H1 (cell line): Measurements from ENCODE around the gene SPTBN1. TPM values are rescaled to one million over a fixed set of nuclear protein-coding genes. Genes with fewer than 3 reads are reported as not detected.

Experiments
- CTCF ChIA-PET: fragments of 300-600 bp; sonication (Branson Sonifier 250); formaldehyde crosslinking; loops from one replicate; lab custom pipeline; 2021; ENCODE audit not compliant: partially characterized antibody; lab: Charles Lee
- POLR2A ChIA-PET: fragments of 300-600 bp; sonication (Branson Sonifier 250); formaldehyde crosslinking; loops from one replicate; lab custom pipeline; 2021; ENCODE audit warnings: inconsistent platforms; ENCODE audit not compliant: partially characterized antibody; lab: Charles Lee
- DNase-seq, 2 experiments: peaks; one replicate each; pipeline versions ENCODE4 v3.0.0 to v3.0.0-alpha.2; 2010 to 2022; ENCODE audit warnings: low spot score in 2 of 2, low read depth in 1 of 2, mixed read lengths in 1 of 2
- FAIRE-seq: peaks from 2 replicates; lab custom pipeline; 2011; peaks lifted over from hg19 to GRCh38; lab: Jason Lieb, UNC
- H2AFZ ChIP-seq: 2 replicates; pipeline ENCODE4 v1.8.1; 2012; ENCODE audit warnings: low read length, inconsistent platforms
- H2AK5ac ChIP-seq: 2 replicates; pipeline ENCODE4 v1.6.1; 2013; ENCODE audit warnings: low read depth, low read length
- H2BK120ac ChIP-seq: replicated peaks from 2 replicates; pipeline ENCODE3; 2013; ENCODE audit warnings: low read depth, low read length, inconsistent platforms
- H2BK12ac ChIP-seq: 2 replicates; pipeline ENCODE4 v1.6.1; 2013; ENCODE audit warnings: low read depth, low read length
- H2BK15ac ChIP-seq: 2 replicates; pipeline ENCODE4 v1.6.1; 2013; ENCODE audit warnings: low read length
- H2BK20ac ChIP-seq: 2 replicates; pipeline ENCODE4 v1.6.1; 2013; ENCODE audit warnings: low read length
- H2BK5ac ChIP-seq: 2 replicates; pipeline ENCODE4 v1.6.1; 2013; ENCODE audit warnings: low read depth, low read length
- H3K14ac ChIP-seq: 2 replicates; pipeline ENCODE4 v1.6.1; 2013; ENCODE audit warnings: inconsistent platforms; ENCODE audit not compliant: insufficient read length
- H3K18ac ChIP-seq: 2 replicates; pipeline ENCODE4 v1.6.1; 2013; ENCODE audit warnings: low read length; ENCODE audit errors: extremely low read depth
- H3K23ac ChIP-seq: 2 replicates; pipeline ENCODE4 v1.6.1; 2013; ENCODE audit warnings: inconsistent platforms; ENCODE audit not compliant: insufficient read length
- H3K23me2 ChIP-seq: 2 replicates; pipeline ENCODE4 v1.6.1; 2013; ENCODE audit warnings: low read depth, low read length
- H3K27ac ChIP-seq: 2 replicates; pipeline ENCODE4 v1.6.1; 2011; ENCODE audit warnings: low read depth, low read length, inconsistent platforms
- H3K27me3 ChIP-seq, 4 experiments: replicated peaks in 1 of 4; 1 replicate in 1 of 4; 2 replicates in 3 of 4; pipeline versions ENCODE4 v1.6.1 to v1.8.1; 2011 to 2013; ENCODE audit warnings: low read length in 3 of 4, mild to moderate bottlenecking in 3 of 4, inconsistent platforms in 2 of 4, mixed read lengths in 2 of 4, moderate library complexity in 1 of 4; ENCODE audit not compliant: control insufficient read depth in 3 of 4, insufficient read depth in 3 of 4; ENCODE audit errors: extremely low read depth in 1 of 4
- H3K36me3 ChIP-seq, 4 experiments: 2 replicates each; pipeline versions ENCODE4 v1.6.1 to v1.8.1; 2011 to 2013; ENCODE audit warnings: mild to moderate bottlenecking in 4 of 4, low read length in 3 of 4, moderate library complexity in 2 of 4, control low read depth in 1 of 4, inconsistent platforms in 1 of 4; ENCODE audit not compliant: insufficient read depth in 4 of 4, control insufficient read depth in 2 of 4
- H3K4ac ChIP-seq: replicated peaks from 2 replicates; pipeline ENCODE3; 2013; ENCODE audit warnings: low read length, low read depth, mixed read lengths, inconsistent platforms; ENCODE audit not compliant: insufficient read length
- H3K4me1 ChIP-seq, 4 experiments: replicated peaks in 1 of 4; 1 replicate in 1 of 4; 2 replicates in 3 of 4; pipeline versions ENCODE4 v1.6.1 to v1.8.1; 2011 to 2013; ENCODE audit warnings: low read length in 3 of 4, inconsistent platforms in 2 of 4, mixed read lengths in 1 of 4; ENCODE audit not compliant: insufficient read depth in 4 of 4, control insufficient read depth in 3 of 4
- H3K4me2 ChIP-seq, 2 experiments: 2 replicates each; pipeline versions ENCODE4 v1.6.1 to v1.8.1; 2011 to 2013; ENCODE audit warnings: low read depth in 2 of 2, low read length in 2 of 2, control low read depth in 1 of 2, inconsistent platforms in 1 of 2, mild to moderate bottlenecking in 1 of 2; ENCODE audit not compliant: insufficient read depth in 1 of 2
- H3K4me3 ChIP-seq, 4 experiments: fragments of 200-600, 300-600 bp in 1 of 4; sonication (generic), shearing (Covaris generic), sonication (Bioruptor Twin) in 1 of 4; 2 replicates each; pipeline versions ENCODE4 v1.5.1 to v1.8.1; 2011 to 2016; ENCODE audit warnings: low read length in 4 of 4, low read depth in 3 of 4, control low read depth in 2 of 4, inconsistent platforms in 2 of 4, mild to moderate bottlenecking in 2 of 4, mixed read lengths in 1 of 4, moderate library complexity in 1 of 4; ENCODE audit not compliant: insufficient read depth in 2 of 4; ENCODE audit errors: extremely low read depth in 1 of 4
- H3K56ac ChIP-seq: replicated peaks from 2 replicates; pipeline ENCODE3; 2013; ENCODE audit warnings: low read depth, mild to moderate bottlenecking, mixed read lengths, low read length, inconsistent platforms; ENCODE audit not compliant: insufficient read length
- H3K79me1 ChIP-seq: 2 replicates; pipeline ENCODE4 v1.6.1; 2013; ENCODE audit warnings: low read depth, low read length, control low read depth
- H3K79me2 ChIP-seq, 2 experiments: 2 replicates each; pipeline versions ENCODE4 v1.6.1 to v1.8.1; 2012 to 2013; ENCODE audit warnings: low read length in 2 of 2, mild to moderate bottlenecking in 2 of 2, inconsistent platforms in 1 of 2; ENCODE audit not compliant: insufficient read depth in 2 of 2, control insufficient read depth in 1 of 2
- H3K9ac ChIP-seq, 4 experiments: replicated peaks in 1 of 4; 1 replicate in 1 of 4; 2 replicates in 3 of 4; pipeline versions ENCODE4 v1.6.1 to v1.8.1; 2011 to 2013; ENCODE audit warnings: low read depth in 3 of 4, low read length in 3 of 4, control low read depth in 2 of 4, mild to moderate bottlenecking in 2 of 4, moderate library complexity in 2 of 4, inconsistent platforms in 1 of 4; ENCODE audit errors: extremely low read depth in 1 of 4
- H3K9me3 ChIP-seq, 2 experiments: 2 replicates each; pipeline versions ENCODE4 v1.6.1 to v1.8.1; 2012 to 2013; ENCODE audit warnings: mild to moderate bottlenecking in 2 of 2, moderate library complexity in 2 of 2, control low read depth in 1 of 2, inconsistent platforms in 1 of 2, low read depth in 1 of 2, low read length in 1 of 2, mixed read lengths in 1 of 2; ENCODE audit not compliant: insufficient read depth in 2 of 2
- H4K20me1 ChIP-seq, 2 experiments: replicated peaks in 1 of 2; 2 replicates each; pipeline versions ENCODE3 to v1.8.1; 2011 to 2013; ENCODE audit warnings: inconsistent platforms in 2 of 2, low read length in 2 of 2, mild to moderate bottlenecking in 1 of 2; ENCODE audit not compliant: insufficient read depth in 2 of 2, control insufficient read depth in 1 of 2
- H4K5ac ChIP-seq: 2 replicates; pipeline ENCODE4 v1.6.1; 2013; ENCODE audit warnings: low read length, low read depth, mixed read lengths, inconsistent platforms; ENCODE audit not compliant: insufficient read length
- H4K8ac ChIP-seq: 2 replicates; pipeline ENCODE4 v1.8.0; 2013; ENCODE audit warnings: mild to moderate bottlenecking, moderate library complexity, low read length, inconsistent platforms; ENCODE audit not compliant: insufficient read depth; ENCODE audit errors: extremely low read depth
- H4K91ac ChIP-seq: replicated peaks from 2 replicates; pipeline ENCODE3; 2013; ENCODE audit warnings: low read length, mixed read lengths, inconsistent platforms; ENCODE audit not compliant: insufficient read length
- EZH2 ChIP-seq: fragments of 200-600 bp; sonication (generic); IDR thresholded peaks from 2 replicates; pipeline ENCODE4 v1.7.1; 2012; ENCODE audit warnings: low read depth, mild to moderate bottlenecking, moderate library complexity, low read length, inconsistent platforms; ENCODE audit not compliant: severe bottlenecking
- FOSL1 ChIP-seq: IDR thresholded peaks from 2 replicates; pipeline ENCODE4 v1.6.1; 2011; ENCODE audit warnings: mild to moderate bottlenecking, low read depth, low read length, moderate library complexity; ENCODE audit not compliant: insufficient read depth
- HDAC2 ChIP-seq, 2 experiments: fragments of 300-600 bp in 1 of 2; sonication (generic) in 1 of 2; IDR thresholded peaks; 2 replicates each; pipeline ENCODE4 v1.6.1; 2011 to 2012; ENCODE audit warnings: low read depth in 2 of 2, low read length in 2 of 2, mild to moderate bottlenecking in 2 of 2, moderate library complexity in 2 of 2, borderline replicate concordance in 1 of 2, inconsistent platforms in 1 of 2
- MAX ChIP-seq: IDR thresholded peaks from 2 replicates; pipeline ENCODE4 v1.6.1; 2012; ENCODE audit warnings: inconsistent platforms
- POU5F1 ChIP-seq: IDR thresholded peaks from 2 replicates; pipeline ENCODE4 v1.6.1; 2011; ENCODE audit warnings: low read depth, mild to moderate bottlenecking, low read length, moderate library complexity
- WGBS, 2 experiments: shearing (Covaris generic) in 1 of 2; methylation state at CpG; one replicate each; pipeline versions ENCODE4 v1.1.6 to v1.1.7; 2013 to 2015; ENCODE audit warnings: low lambda C conversion rate in 2 of 2, mixed read lengths in 2 of 2, inconsistent platforms in 1 of 2, low coverage in 1 of 2, missing lambda C conversion rate in 1 of 2; ENCODE audit not compliant: insufficient replicate concordance in 2 of 2, insufficient coverage in 1 of 2, insufficient read length in 1 of 2; ENCODE audit errors: extremely low coverage in 1 of 2, missing lambda C conversion rate in 1 of 2; 5-methylcytosine and 5-hydroxymethylcytosine counted together
- polyA plus RNA-seq, 7 experiments: library from polyadenylated mRNA; depleted of rRNA in 3 of 7; stranded (reverse) in 5 of 7; unstranded in 2 of 7; fragments of >200 nt in 5 of 7; fragments of 200-250 nt in 2 of 7; gene quantifications; 1 replicate in 5 of 7; 2 replicates in 1 of 7; 4 replicates in 1 of 7; pipeline versions ENCODE4 v1.2.1 to v1.2.3, GENCODE V29; 2011 to 2013; ENCODE audit warnings: missing spikeins in 2 of 7, mixed read lengths in 2 of 7
- total RNA-seq: library from RNA; stranded (reverse); fragmentation: NEBNext Ultra II Directional; extraction: Animal tissue kit (Norgen Biotek cat#: 25700); gene quantifications from 2 replicates; pipeline ENCODE4 v1.2.1, GENCODE V29; 2021

SPTBN1 gene
- total and polyA plus RNA-seq, 2 of the 8 experiments (the other 6 are each of a cell fraction or from before 2014, with no cell fraction given) = 31.8 to 180 TPM

GRCh38 chr2:54589340-54590215 is 133.5 kb downstream of the SPTBN1 start:
- TF ChIP-seq FOSL1 (no peak), MAX (no peak), EZH2 (no peak), POU5F1 (no peak), HDAC2 (IDR thresholded peaks at IDR 0.05; ENCODE audit: borderline replicate concordance in 1 of 2, low read depth in 2 of 2, low read length in 2 of 2) (no peak)
- Histone ChIP-seq H2BK120ac (no peak overlapping the region), H3K18ac (no peak overlapping the region), H3K27me3 (no peaks in the 10 kb centered on the region), H3K4me2 (no peak overlapping the region; a peak in 1 of 4 replicates), H2BK12ac (no peak overlapping the region), H3K56ac (no peak overlapping the region), H3K14ac (no peak overlapping the region), H3K9ac (no peak overlapping the region), H3K79me1 (peaks cover 14% of the 10 kb centered on the region), H3K79me2 (peaks cover 11 to 97% of the 10 kb centered on the region in 2 experiments; a peak in 3 of 4 replicates), H3K23me2 (no peaks in the 10 kb centered on the region), H2AK5ac (no peak overlapping the region), H3K4me1 (peaks cover 2 to 8% (median 6%) of the 10 kb centered on the region in 4 experiments; a peak in 5 of 7 replicates), H4K20me1 (peaks cover 12 to 19% of the 10 kb centered on the region in 2 experiments), H2BK5ac (no peak overlapping the region), H4K8ac (no peak overlapping the region), H3K9me3 (no peaks in the 10 kb centered on the region), H2BK15ac (no peak overlapping the region), H3K4me3 (no peak overlapping the region), H3K27ac (no peak overlapping the region), H3K36me3 (no peaks in the 10 kb centered on the region), H4K5ac (no peak overlapping the region), H4K91ac (no peak overlapping the region), H2AFZ (no peak overlapping the region), H2BK20ac (no peak overlapping the region), H3K4ac (no peak overlapping the region), H3K23ac (no peak overlapping the region)
- FAIRE-seq (no peak), DNase-seq (no peak)
- ChIA-PET CTCF (interaction anchor here (1.5 kb wide), 1 partner anchor 10 kb away, joined by 3 read pairs; no protein-coding TSS in a partner anchor), POLR2A (interaction anchor here (1.0 to 1.1 kb wide), 2 partner anchors 9 to 298 kb away, joined by 3 read pairs; no protein-coding TSS in a partner anchor)
- whole genome bisulfite sequencing, 2 experiments = 83% methylated on average over 7 of the region's 7 CpGs; no CpG with 5 or more reads in 1 of the 2 experiments
